Measurements from ENCODE around the gene CIAO1. TPM values are rescaled to one million over a fixed set of nuclear protein-coding genes. Genes with fewer than 3 reads are reported as not detected.
A peak's percentile ranks its signal among the peaks of the same experiment; 100 is the strongest.
"Not testable (repeated sequence)": the region's sequence is repeated elsewhere in the genome, so short reads cannot be mapped to it uniquely, and the experiment has no call there.

The CIAO1 gene
- total and polyA plus RNA-seq, 2 of the 13 experiments (the other 11 are each of a cell fraction or from before 2014, with no cell fraction given) = 99.3 to 120 TPM

DNA sequence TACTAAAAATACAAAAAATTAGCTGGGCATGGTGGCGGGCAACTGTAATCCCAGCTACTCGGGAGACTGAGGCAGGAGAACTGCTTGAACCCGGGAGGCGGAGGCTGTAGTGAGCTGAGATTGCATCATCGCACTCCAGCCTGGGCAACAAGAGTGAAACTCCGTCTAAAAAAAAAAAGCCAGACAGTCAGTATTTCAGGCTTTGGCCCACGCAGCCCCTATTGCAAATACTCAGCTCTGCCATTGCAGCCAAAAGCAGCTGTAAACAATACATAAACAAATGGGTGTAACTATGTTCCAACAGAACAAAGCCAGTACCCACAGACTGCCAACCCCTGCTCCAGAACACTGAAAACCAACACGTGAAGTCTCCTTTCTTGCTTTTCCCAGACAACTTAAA, 28.2 kb downstream of the CIAO1 start:
- H3K4me2 ChIP-seq (ENCODE audit: low read depth, low read length); H3K79me2 ChIP-seq (ENCODE audit: insufficient read depth, low read length); ATAC-seq; CTCF ChIA-PET (ENCODE audit: low intra/inter-chr PET ratio, low total read pairs); BruUV-seq (replicated peaks); H3K9ac ChIP-seq (ENCODE audit: insufficient read depth, low read depth, low read length); H4K20me1 ChIP-seq (ENCODE audit: insufficient read depth, low read length); H3K27ac ChIP-seq (ENCODE audit: extremely low read length, insufficient read depth, low read length); DNase-seq (ENCODE audit: low spot score); H2AFZ ChIP-seq (ENCODE audit: low read length); H3K4me1 ChIP-seq (ENCODE audit: insufficient read depth, low read length); intact Hi-C loops (cut with micrococcal nuclease; ENCODE audit: unreplicated experiment); H3K27me3 ChIP-seq (ENCODE audit: control insufficient read depth in 1 of 2, insufficient read depth in 2 of 2, low read length in 2 of 2); in situ Hi-C loops (cut with HindIII; ENCODE audit: extremely low pct_ligation_motif_present, low pct_unique_long_range_greater_than_20kb); FAIRE-seq; H3K4me3 ChIP-seq (replicated peaks in 1 of 3; ENCODE audit: insufficient read depth in 1 of 3, low read depth in 2 of 3, low read length in 3 of 3); H3K9me3 ChIP-seq (ENCODE audit: low read length); TF ChIP-seq ATF7 (CRISPR knock-in tag; IDR thresholded peaks at IDR 0.05): not testable (repeated sequence)
- POLR2A ChIA-PET = interaction anchor here (0.8 to 1.2 kb wide), 2 partner anchors 12 to 27 kb away, joined by 3 read pairs; no protein-coding TSS in a partner anchor
- 0 out of 2 replicates have a peak, but pooled peaks have one; percentile 28 for TF ChIP-seq CEBPB (IDR thresholded peaks at IDR 0.05; ENCODE audit: borderline replicate concordance, low read depth, low read length)
- peak; percentile 47; the same call in 1 of the 2 replicates for TF ChIP-seq ATF7 (IDR thresholded peaks at IDR 0.05)
- WGBS (ENCODE audit: low lambda C conversion rate) = 98% methylated on average over 8 of the region's 8 CpGs
- H3K36me3 ChIP-seq (replicated peaks in 1 of 2; ENCODE audit: control insufficient read depth in 1 of 2, insufficient read depth in 2 of 2, low read length in 2 of 2) = peaks cover 73 to 98% of the 10 kb centered on the region in 2 experiments

GRCh38 chr2:96296925-96297324, 30.9 kb downstream of the CIAO1 start:
- Histone ChIP-seq H3K9ac (ENCODE audit: insufficient read depth, low read depth, low read length) (no peak overlapping the region), H4K20me1 (ENCODE audit: insufficient read depth, low read length) (no peaks in the 10 kb centered on the region), H3K36me3 (replicated peaks in 1 of 2; ENCODE audit: control insufficient read depth in 1 of 2, insufficient read depth in 2 of 2, low read length in 2 of 2) (peaks cover 61 to 96% of the 10 kb centered on the region in 2 experiments), H3K79me2 (ENCODE audit: insufficient read depth, low read length) (peaks cover 7% of the 10 kb centered on the region), H3K27ac (ENCODE audit: extremely low read length, insufficient read depth, low read length) (no peak overlapping the region), H3K9me3 (ENCODE audit: low read length) (no peaks in the 10 kb centered on the region), H2AFZ (ENCODE audit: low read length) (no peak overlapping the region), H3K27me3 (ENCODE audit: control insufficient read depth in 1 of 2, insufficient read depth in 2 of 2, low read length in 2 of 2) (no peaks in the 10 kb centered on the region), H3K4me3 (replicated peaks in 1 of 3; ENCODE audit: insufficient read depth in 1 of 3, low read depth in 2 of 3, low read length in 3 of 3) (no peak overlapping the region), H3K4me1 (ENCODE audit: insufficient read depth, low read length) (no peaks in the 10 kb centered on the region), H3K4me2 (ENCODE audit: low read depth, low read length) (no peak overlapping the region)
- in situ Hi-C loops (cut with HindIII; ENCODE audit: extremely low pct_ligation_motif_present, low pct_unique_long_range_greater_than_20kb) = no loop called here
- 95% methylated on average over 5 of the region's 5 CpGs for WGBS (ENCODE audit: low lambda C conversion rate)
- BruUV-seq (replicated peaks) = no TSS peak
- ATAC-seq = no peak
- TF ChIP-seq ERF (CRISPR knock-in tag; IDR thresholded peaks at IDR 0.05) (no peak), EHMT2 (IDR thresholded peaks at IDR 0.05; ENCODE audit: borderline replicate concordance, low read depth, low read length) (no peak), FOXA1 (IDR thresholded peaks at IDR 0.05) (no peak), FOXA1 (CRISPR knock-in tag; IDR thresholded peaks at IDR 0.05) (no peak), ZNF660 (CRISPR knock-in tag; IDR thresholded peaks at IDR 0.05; ENCODE audit: borderline replicate concordance, low read depth) (no peak), ZNF337 (CRISPR knock-in tag; IDR thresholded peaks at IDR 0.05; ENCODE audit: borderline replicate concordance, low read depth) (no peak), ZFP91 (CRISPR knock-in tag; IDR thresholded peaks at IDR 0.05; ENCODE audit: borderline replicate concordance) (no peak), ZNF510 (CRISPR knock-in tag; IDR thresholded peaks at IDR 0.05; ENCODE audit: low read depth) (no peak), CENPT (CRISPR knock-in tag; IDR thresholded peaks at IDR 0.05; ENCODE audit: low read depth) (no peak), CEBPG (CRISPR knock-in tag; IDR thresholded peaks at IDR 0.05) (no peak), ZNF780A (CRISPR knock-in tag; IDR thresholded peaks at IDR 0.05) (no peak), JUNB (CRISPR knock-in tag; IDR thresholded peaks at IDR 0.05; ENCODE audit: borderline replicate concordance) (no peak), SOX6 (IDR thresholded peaks at IDR 0.05) (no peak), SOX6 (CRISPR knock-in tag; IDR thresholded peaks at IDR 0.05) (no peak)
- POLR2A ChIA-PET = interaction anchor here (1.5 kb wide), 1 partner anchor 88 kb away, joined by 3 read pairs; the partner anchor contains the start of gene STARD7
- no peak for DNase-seq (ENCODE audit: low spot score)
- CTCF ChIA-PET (ENCODE audit: low intra/inter-chr PET ratio, low total read pairs) = no interaction called here
- no peak for FAIRE-seq
- intact Hi-C loops (cut with micrococcal nuclease; ENCODE audit: unreplicated experiment) = no loop called here

Measured in HepG2 (cell line).